ENCODE measurements around the gene SLC39A7.

The SLC39A7 gene, protein sequence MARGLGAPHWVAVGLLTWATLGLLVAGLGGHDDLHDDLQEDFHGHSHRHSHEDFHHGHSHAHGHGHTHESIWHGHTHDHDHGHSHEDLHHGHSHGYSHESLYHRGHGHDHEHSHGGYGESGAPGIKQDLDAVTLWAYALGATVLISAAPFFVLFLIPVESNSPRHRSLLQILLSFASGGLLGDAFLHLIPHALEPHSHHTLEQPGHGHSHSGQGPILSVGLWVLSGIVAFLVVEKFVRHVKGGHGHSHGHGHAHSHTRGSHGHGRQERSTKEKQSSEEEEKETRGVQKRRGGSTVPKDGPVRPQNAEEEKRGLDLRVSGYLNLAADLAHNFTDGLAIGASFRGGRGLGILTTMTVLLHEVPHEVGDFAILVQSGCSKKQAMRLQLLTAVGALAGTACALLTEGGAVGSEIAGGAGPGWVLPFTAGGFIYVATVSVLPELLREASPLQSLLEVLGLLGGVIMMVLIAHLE

DNA sequence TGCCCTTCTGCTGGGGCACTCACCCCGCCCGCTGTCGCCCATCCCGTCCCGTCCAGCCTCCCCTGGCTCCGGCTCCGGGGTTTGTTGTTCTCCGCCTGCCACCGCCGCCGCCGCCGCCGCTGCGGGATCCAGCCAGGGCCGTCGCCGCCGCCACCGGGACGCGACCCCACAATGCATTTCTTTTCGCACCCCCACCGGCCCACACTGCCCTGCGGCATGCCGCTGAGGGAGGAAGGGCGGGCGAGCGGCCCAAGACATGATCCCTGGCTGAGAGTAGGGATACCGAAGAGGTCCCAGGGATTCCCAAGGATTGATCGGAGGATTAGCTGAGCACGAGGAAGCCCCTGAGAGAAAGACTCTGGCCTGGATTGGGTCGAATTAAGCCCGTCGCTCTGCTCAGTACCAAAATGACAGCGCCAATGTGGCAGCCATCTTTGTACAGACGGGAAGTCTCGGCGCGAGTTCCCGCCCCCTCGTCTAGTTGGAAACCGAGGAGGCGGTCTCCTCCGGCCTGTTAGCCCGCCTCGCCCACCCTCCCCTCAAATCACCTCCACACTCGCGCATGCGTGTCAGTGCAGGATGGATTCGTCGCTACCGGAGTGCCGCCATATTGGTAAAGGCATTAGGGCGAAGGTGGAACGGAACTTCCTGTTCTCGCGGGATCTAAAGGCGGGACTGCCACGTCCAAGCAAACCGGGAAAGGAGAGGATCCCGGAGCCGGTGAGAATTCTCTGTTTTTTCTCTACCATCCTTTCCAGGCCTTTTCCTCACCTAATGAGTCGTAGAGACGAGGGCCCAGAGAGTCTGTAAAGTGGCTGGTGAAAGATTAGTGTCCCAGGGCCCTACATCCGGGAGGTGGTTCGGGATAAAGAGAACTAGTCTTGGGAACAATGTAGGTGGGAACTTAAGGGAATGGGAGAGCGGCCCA, at the start of gene SLC39A7, which contains the start of gene RXRB:
Gene SLC39A7, plus strand, starts transcription at position 649 of the 928 bp plus-strand sequence. CDS start 379 bp downstream, outside the sequence.
Gene RXRB, minus strand, starts transcription at position 447 of the 928 bp plus-strand sequence. Its CDS starts 189 bp downstream, at position 258.
- DNase-seq, result peak; percentile 98

DNA sequence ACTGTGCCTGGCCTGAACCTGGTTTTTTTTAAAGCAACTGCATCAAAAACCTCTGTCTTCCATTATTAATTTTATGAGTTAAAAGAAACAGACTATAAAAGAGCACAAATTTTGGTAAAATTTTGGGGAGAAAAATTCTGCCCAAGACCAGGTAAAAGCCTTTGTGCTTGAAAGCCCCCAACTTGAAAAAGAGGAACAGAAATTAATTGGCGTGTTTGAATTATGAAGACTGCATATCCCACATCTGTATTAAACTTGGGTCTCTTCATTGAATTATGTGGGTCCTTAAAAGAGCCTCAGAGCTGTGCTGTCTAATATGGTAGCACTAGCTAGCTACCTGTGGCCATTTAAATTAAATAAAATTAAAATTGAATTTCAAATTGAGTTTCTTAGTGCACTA, 49.6 kb upstream of the SLC39A7 start:
- DNase-seq, result no peak

DNA sequence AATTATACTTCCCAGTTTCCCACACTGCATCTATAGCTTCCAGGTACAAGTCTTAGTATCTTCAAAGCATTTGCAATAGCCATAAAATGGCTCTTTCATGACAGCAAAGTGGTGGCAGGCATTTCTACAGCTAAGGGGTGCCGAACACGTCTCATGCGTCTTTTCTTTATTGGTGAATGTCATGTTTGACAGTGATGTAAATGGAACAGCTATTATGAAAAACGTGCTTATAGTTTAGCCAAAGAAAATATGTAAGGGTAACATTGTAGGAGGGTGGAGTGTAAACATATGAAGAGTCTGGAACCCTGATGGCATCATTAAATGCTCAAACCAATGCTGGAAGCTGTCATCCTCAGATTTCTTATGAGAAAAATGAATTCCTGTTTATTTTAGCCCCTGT, 46.3 kb upstream of the SLC39A7 start:
- no peak for DNase-seq

DNA sequence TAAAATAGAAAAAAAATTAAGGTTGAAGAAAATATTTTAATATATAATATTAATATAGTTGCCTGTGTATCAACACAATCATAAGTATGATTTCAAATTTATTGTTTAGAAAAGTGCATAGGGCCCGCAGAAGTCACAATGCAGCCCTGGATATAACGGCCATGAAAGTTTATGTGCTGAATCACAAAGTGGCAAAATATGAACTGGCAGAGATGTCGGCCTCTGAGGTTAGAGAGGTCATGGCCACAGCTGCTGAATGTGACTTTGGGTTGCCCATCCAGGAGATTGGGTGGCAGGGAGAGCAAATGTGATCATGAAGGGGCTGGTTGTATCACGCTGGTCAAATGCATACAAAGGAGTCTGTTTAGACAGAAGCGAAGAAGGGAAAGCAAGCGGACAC, 44.1 kb upstream of the SLC39A7 start:
- no peak for DNase-seq

DNA sequence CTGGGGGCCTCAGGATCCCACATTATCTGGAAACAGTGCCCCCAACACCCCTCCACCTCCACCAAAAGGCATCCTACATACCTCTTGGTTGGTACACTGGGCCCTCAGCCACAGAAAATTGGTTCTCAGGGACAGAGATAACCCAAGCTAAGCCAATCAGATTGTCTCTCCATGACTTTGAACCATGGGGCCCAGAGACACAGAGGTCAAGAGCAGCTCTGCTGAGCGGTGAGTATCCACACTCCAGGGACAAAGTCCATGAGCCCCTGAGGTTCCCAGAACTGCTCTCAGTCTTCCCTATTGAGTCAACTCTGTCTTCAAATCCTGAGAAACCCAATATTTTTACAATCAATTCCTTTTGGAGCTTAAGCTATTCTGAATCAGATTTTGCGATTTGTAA, 43.7 kb upstream of the SLC39A7 start:
- no peak for DNase-seq

DNA sequence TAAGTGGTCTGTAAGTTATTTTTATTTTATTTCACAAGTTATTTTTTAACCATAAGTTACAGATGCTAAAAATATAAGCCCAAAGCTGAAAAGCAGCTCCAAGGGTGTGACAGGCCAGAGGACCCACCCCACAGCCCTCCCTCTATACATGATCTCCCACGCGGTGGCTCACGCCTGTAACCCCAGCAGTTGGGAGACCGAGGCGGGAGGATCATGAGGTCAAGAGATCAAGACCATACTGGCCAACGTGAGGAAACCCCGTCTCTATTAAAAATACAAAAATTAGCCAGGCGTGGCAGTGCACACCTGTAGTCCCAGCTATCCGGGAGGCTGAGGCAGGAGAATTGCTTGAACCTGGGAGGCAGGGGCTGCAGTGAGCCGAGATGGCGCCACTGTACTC, 40.6 kb upstream of the SLC39A7 start:
- DNase-seq, result no peak

DNA sequence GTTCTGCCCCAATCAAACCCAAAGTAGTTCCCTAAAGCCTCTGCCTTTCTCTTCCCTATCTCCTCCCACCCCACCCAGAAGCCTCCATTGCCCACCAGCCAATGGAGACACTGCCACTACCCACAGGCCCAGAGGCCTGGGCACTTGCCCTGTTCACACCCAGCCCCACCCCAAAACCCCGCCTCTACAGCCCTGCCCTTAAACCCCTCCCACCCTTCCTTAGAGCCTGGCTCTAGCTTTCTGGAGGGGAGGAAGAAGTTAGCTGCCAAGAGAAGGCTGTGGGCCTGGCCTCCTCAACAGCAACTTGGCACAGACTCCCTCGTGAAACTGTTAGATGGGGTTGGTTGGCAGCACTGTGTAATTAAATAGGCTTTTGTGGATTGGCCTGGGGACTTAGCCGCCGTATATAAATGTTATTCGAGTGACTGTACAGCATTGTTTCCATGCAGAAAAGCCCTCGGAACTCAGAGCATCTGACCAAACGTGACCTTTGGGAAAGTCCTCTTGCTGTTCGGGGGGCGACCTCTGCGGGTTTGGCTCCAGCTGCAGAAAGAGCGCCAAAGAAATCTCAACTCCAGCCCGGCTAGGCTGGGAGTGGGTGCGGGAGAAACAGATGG, 39.8 kb upstream of the SLC39A7 start:
- DNase-seq, result no peak

DNA sequence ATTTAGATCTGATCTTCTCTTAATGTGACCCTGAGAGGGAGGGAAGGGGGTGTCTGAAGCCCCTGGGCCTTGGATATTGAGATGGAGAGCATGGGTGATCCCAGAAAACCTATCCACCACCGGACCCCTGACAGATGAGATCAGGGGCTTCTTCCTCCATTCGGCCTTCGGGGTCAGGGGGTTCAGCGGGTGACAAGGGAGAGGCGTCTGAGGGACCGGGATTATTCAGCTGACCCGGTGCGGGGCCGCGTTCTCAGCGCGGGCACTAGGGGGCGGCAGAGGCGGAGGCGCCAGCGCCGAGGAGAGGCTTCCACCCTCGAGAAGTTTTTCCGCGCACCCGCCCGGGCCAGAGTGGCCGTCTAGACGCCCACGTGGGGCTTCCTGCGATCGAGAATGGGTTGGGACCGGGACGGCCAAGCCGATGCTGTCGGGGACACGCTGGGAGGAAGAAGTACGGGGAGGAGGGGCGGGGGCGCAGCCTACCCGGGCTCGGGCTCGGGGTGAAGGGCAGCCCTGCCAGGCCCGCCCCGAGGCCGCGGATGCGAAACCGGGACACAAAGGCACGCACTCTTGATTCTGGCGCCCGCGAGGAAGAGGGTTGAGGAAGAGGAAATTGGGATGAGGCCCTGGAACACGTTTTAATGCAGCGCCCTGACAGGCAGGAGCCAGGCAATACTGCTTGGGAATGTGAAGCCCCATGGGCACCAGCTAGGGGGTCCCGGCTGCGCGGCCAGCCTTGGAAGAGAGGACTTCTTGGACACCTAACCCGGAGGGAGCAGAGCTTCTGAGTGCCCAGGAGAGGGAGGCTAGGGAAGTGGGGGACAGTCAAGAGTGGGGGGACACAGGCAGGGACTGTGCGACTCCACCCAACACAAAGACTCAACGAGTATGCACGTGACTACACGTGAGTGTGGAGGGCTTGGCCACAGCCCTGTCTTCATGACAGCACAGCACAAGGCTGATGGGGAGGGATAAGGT, 39.0 kb upstream of the SLC39A7 start:
- peak; percentile 17 for DNase-seq

DNA sequence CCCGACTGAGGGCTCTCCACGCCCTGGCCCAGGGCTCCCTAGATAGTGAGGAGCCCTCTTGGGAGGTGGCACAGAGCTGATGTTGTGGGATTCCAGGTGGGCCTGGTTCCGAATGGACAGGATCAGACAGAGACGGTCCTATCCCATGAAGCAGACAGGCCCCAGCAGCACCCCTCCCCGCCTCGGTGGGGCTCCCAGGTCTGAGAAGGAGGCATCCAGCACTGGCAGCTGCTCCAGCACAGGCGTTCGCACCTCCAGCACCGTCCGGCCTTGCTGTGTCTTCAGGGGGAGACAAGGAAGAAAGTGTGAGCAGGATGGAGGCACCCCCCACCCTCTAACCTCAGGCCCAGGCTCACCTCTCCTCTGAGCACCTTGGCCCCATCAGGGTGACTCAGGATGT, 37.1 kb upstream of the SLC39A7 start:
- DNase-seq, result no peak

DNA sequence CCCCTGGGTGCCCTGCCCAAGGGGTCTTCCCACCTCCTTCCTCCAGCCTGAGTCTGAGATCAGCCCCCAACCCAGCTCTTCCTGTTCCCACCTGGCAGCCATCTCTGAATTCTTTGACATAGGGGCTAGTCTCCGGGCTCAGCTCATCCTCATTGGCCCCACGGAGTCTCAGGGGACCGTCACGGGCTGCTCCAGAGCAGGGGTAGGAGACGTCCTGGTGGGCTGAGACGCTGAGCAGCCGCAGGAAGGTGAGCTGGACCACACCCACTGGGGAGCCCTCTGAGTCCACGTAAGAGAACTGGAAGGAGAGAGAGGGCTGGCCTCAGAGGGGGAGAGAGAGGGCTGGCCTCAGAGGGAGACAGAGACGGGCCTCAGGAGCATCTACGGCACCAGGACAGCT, 36.5 kb upstream of the SLC39A7 start:
- DNase-seq, result no peak

DNA sequence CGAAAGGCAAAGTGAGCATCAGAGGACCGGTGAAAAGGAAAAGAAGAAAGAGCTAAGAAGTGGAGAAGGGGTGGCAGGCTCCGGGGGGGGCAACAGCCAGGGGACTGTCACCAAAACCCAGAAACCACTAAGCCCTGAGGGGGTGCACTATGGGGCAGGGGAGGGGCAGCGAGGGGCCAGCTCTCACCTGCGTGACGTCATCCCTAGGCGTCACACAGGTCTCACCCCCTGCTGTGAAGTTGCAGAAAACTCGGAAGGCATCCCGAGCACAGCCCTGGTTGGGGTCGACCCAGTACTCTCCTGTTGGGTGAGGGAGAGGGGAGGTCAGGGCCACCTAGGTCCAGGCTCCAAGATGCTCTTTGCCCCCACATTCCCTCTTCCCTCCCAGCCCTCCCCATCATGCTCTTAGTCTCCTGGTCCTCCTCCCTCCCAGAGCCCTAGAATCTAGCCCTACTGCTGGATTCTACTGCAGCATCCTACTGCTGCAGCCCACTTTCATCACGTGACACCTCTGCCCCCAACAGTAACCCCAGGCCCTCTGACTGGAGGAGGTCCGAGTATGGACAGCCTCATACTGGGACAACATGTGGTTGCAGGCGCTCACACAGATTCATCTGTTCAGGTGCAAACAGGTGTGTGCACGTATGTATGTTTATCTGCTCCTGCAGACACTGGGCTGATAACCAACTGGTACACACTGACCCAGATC, 35.8 kb upstream of the SLC39A7 start:
- no peak for DNase-seq

DNA sequence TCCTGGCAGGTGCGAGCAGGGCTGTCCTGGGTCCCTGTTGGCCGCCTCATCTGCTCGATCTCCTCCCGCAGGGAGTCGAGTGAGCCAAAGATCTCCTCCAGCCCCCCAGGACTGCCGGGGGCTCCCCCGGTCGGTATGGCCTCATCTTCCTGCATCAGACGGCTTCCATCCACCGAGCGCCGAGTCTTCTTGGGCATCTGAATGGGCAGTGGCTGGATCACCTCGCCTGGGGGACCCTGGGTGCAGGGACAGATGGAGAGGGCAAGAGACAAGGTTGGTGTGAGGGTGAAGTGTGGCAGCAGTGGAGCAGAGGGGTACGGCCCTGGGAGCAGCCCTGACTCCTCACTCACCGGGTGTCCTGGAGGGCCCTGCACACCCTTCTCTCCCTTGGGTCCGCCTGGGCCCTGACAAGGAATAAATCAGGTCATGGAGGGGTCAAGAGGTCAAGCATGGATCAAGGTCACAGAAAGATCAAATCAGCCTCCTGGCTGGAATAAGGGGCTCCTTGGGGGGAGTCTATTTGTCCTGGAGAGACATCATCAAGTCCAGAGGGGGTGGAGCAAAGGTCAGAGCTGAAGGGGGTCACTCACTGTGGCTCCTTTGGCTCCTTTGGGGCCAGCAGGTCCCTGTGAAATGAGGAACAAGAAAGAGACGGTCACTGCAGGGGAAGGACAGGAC, 34.9 kb upstream of the SLC39A7 start:
- no peak for DNase-seq

DNA sequence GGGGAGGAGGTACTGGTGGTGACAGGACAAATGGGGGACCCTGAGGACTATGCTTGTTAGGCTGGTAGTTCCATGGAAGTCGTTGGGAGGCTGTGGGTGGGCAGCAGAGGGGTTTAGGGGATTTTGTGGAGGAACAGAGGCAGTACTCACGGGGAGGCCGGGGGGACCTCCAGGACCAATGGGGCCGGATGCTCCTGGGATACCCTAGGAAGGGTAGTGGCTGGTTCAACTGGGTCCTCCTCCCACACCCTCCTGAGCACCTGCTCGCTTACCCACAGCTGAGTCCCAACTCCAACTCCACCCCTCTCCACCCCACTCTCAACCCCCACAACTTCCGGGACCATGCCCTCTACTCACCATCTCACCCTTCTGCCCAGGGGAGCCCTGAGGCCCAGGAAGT, 34.3 kb upstream of the SLC39A7 start:
- no peak for DNase-seq

DNA sequence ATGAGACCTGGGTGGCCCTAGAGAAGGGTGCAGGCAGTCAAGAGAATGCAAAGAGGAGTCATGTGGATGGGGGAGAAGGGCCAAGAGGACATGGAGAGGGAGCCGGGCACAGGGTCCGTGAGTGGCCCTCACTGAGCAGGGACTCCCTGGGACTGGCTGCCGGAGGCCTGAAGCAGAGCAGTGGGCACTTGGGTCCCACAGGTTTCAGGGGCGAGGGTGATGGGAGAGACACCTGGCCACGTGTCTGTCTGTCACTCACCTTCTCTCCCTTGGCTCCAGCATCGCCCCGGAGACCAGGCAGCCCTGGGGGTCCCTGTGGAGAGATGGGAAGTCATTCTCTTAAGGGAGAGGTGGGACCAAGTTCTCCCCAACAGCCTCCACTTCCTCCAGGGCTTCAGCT, 33.9 kb upstream of the SLC39A7 start:
- DNase-seq, result no peak

DNA sequence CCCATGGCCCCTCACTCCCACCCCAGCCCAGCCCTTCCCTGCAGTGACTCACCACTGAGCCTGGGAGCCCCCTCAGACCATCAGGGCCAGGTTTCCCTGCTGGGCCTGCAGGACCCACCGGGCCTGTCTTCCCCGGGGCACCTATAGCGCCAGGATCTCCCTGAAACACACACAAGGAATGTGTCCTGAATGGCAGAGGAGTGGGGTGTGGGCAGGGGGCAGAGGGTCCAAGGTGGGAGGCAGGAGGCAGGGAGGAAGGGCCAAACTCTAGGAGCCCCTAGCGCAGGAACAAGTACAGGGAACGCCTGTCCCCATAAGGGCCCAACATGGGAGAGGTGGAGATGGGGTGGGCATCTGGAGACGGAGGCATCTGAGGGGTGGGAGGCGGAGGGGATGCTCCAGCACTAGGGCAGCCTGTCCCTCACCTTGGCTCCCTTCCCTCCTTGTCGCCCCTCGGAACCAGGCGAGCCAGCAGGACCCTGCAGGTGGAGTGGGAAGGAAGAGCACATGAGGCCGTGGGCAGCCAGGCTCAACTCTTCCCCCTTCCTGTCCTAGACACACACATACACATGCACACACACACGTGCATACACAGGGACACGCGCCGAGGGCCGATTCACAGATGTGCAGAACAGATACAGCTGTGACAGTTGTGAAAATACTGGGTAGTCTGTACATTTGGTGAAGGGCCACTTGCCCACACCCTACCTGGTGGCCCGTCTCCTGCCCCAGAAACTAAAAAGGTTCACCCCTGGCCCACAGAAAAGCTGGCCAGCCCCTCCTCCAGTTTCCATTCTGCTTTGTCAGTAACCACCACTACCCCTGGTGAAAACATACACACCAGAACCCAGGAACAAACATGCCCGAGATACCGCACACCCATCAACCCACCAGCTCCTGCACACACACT, 33.0 kb upstream of the SLC39A7 start:
- DNase-seq, result no peak

DNA sequence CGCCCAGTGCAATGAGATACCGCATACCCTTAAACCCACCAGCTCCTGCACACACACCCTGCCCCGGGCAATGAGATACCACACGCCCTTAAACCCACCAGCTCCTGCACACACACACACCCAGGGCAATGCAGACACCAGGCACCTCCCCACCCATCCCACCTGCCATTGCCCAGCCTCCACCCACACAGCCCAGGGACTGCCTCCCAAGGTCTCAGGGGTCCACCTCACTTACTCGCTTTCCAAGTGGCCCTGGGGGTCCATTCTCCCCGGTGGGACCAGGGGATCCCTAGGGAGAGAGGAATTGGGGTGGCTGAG, 32.4 kb upstream of the SLC39A7 start:
- no peak for DNase-seq

DNA sequence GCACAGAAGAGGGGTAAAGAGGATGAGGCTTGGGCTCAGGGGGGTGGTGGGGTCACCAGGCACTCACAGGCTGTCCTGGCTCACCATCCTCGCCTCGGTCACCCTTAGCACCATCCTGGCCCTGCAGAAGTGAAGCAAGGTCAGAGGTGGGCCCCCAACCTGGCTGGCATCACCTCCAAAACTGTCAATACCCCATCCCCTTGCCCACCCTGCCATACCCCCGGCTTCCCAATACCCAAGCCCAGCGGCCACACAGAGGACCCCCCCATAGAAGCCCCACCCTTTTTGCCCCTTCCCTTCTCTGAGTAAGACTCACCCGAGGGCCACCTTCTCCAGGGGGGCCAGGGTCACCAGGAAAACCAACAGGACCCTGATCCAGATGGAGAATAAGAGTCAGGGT, 32.0 kb upstream of the SLC39A7 start:
- DNase-seq, result no peak

DNA sequence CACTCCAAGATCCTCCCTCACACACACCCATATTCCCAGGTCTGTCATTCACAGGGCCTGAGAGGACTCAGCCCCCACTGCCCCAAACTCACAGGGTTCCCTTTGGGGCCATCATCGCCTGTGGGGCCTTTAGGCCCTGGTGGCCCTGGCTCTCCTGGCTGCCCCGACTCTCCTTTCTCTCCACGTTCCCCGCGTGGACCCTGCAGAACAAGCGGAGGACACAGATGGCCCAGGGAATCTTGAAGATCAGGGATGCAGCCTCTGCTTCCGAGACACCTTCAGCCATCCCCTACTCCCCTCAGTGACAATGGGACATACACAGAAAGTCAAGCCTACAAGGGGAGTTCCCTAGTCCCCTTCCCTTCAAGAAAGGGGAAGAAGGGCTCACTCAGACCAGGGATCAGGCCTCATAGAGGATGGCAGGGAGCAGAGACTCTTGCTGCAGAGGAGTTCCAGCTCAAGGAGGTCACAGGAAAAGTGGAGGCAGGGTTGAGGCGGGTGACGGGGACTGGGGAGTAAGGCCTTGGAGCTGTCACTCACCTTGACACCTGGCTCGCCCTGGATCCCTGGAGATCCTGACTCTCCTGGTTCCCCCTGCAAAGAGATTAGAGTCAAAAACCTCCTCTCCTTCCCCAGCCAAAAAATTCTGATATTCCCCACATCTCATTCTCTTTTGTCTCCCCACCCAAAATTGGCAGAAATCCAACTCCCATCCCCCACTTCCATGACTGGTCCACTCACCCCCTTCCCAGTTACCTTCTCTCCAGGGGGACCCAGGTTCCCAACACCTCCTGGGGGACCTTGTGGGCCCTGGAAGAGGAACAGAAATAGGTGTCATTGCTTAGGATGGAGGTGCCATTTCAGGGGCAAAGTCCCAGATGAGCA, 31.1 kb upstream of the SLC39A7 start:
- DNase-seq, result no peak
